HT-29 (cell line): ENCODE results near the gene EIF2B4. TPM values are rescaled to one million over a fixed set of nuclear protein-coding genes. Genes with fewer than 3 reads are reported as not detected.
A peak's percentile ranks its signal among the peaks of the same experiment; 100 is the strongest.
"Not testable (repeated sequence)": the region's sequence is repeated elsewhere in the genome, so short reads cannot be mapped to it uniquely, and the experiment has no call there.

Experiments
- DNase-seq: peaks from one replicate; pipeline ENCODE4 v3.0.0-alpha.2; 2015; ENCODE audit warnings: low spot score
- total RNA-seq: library from RNA; depleted of rRNA; stranded (reverse); fragments of >200 nt; shearing (Covaris generic); gene quantifications from 2 replicates; pipeline ENCODE4 v1.2.3, GENCODE V29; 2014

Gene EIF2B4
- total RNA-seq, 1 experiment from 2014 or later = 31.9 TPM

DNA sequence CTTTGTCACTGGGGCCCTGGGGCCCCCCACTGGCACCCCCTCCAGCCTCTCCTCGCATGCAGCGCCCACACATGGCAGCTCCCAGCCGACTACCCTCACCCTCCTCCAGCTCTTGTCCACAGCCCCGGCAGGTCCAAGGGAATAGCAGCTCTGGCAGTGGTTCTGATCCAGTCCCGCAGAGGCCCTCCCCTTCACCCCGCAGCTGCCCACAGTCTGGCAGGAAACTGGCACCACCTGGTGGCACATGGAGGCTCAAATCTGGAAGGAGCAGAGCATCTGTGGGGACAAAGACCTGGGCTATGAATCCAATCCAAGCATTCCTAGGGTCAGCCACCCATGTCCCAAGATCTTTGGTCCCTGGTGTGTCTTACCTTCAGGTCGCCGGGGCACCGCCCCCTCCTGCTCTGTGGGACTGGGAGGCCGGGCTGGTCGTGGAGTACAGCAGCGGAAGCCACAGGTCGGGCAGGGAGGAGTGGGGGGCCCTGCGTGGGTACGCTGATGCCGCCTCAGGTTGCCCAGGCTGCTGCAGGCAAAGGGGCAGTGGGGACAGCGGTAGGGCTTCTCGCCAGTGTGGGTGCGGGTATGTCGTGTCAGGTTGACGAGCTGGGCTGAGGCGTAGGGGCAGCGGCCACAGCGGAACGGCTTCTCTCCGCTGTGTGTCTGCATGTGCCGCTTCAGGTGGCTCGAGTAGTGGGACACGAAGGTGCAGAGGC, 8.1 kb upstream of the EIF2B4 start:
- peak; percentile 31 for DNase-seq

DNA sequence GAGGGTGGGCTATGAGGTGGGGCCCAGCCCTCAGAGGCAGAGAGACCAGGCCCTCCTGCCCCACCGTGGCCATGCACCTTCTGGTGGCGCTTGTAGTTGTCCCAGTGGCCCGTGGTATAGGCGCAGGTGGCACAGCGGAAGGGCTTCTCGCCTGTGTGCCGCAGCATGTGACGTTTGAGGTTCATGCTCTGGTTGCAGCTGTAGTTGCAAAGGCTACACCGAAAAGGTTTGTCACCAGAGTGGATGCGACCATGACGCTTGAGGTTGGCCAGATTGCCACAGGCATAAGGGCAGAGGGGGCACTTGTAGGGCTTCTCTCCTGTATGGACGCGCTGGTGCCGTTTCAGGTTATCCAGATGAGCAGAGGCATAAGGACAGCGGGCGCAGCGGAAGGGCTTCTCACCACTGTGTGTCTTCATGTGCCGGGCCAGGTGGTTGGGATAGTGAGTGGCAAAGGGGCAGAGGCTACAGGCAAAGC, 7.5 kb upstream of the EIF2B4 start:
- no peak for DNase-seq

DNA sequence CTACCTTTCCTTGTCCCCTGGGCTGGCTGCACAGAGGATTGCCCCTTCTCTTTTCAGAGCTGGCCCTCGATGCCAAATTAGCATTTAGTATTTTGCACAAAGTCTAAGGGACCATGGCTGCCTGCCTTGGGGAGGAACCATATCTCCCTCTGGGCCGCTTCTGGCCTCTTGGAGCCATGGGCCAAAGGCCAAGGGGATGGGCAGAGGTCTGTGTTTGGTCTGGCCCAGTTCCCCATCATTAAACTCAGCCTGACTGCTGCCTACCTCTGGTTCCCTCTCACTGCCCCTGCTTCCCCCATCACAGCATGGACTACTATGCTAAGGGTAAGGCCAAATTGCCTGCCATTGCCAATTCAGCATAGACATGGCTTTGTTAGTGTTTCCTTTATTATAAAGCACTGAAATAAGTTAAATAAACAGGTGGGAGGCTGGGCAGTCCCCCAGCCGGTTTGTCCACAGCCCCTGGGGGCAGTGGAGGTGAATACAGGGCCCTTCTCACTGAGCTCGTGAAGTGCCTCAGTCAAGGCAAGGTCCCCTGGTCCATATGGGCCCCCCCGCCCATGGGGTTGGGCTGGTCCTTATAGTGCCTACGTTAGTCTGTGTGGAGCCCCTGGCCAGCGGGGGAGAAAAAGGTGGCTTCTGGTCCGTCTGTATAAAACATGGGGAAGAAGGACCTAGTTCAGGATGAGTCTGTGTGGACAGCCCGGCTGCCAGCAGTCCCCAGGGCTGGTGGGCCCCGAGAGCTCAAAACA, 6.9 kb upstream of the EIF2B4 start:
- DNase-seq = no peak

DNA sequence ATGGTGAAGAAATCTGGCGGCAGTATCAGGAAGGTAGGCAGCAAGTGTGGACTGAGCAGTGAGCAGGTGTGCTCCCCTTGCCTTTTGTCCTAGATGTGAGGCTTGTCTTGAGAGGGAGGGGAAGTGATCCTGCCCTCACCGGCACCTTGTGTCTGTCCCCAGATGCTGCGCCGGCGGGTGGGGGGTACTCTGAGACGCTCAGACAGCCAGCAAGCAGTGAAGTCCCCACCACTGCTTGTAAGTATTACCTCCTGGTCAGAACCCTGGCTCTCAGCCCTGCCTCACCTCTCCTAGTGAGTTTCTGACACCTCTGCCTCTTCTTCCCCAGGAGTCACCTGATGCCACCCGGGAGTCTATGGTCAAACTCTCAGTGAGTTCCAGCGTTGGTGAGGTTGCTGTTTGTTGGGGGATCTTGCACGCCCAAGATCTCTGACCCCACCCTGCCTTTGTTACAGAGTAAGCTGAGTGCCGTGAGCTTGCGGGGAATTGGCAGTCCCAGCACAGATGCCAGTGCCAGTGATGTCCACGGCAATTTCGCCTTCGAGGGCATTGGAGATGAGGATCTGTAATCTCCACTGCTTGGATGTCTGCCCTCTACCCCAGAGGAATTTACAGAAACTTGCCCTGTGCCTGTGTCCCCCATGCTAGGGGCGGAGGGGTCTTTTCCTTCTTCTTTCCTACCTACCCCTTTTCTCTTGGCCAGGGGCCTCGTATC, 6.2 kb upstream of the EIF2B4 start:
- DNase-seq = no peak

DNA sequence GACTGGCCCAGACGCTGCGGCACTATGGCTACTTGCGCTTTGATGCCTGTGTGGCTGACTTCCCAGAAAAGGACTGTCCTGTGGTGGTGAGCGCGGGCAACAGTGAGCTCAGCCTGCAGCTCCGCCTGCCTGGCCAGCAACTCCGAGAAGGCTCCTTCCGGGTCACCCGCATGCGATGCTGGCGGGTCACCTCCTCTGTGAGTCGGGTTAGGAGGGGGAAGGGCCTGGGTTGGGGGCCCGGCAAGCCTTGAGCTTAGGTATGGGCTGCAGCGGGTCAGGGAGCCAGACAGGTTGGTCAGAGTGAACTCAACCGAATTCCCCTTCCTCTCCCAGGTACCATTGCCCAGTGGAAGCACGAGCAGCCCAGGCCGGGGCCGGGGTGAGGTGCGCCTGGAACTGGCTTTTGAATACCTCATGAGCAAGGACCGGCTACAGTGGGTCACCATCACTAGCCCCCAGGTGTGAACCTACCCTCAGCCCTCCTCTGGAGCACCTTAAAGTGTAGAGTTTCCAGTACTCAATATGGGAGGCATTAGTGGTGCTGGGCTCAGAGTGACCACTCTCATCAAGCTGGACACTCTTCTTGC, 5.5 kb upstream of the EIF2B4 start:
- DNase-seq = no peak

DNA sequence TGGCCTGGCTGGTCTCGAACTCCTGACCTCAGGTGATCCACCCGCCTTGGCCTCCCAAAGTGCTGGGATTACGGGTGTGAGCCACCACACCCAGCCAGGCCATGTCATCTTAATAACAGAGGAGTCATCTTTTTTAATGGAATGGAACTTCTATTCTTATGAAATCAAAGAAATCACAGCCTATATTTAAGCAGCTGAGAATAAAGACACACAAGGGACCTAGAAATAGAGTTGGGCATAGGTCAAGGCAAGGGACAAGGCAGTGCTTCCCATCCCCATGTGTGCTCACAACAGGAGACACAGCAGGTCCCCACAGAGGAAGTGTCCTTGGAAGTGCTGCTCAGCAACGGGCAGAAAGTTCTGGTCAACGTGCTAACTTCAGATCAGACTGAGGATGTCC, 3.4 kb upstream of the EIF2B4 start:
- no peak for DNase-seq

DNA sequence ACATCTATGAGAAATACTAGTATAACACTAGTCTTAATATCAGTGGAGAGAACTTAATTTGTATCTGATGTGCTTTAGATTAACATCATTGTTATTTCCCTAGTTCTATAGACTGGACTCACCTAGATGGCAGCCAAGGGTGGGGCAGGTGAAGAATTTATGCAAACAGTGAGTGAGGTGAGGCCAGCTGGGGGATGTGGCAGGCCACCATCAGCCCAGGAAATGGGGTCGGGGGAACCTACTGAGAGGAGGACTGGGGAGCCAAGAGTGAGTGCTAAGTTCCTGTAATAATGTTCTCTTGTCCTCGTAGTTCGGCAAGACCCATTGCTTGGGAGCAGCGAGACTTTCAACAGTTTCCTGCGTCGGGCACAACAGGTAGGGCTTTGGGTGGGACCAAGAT, 2.8 kb upstream of the EIF2B4 start:
- DNase-seq = no peak

- DNase-seq = peak; percentile 56
Measured at GRCh38 chr2:27370816-27371620, 880 bp upstream of the EIF2B4 start.

DNA sequence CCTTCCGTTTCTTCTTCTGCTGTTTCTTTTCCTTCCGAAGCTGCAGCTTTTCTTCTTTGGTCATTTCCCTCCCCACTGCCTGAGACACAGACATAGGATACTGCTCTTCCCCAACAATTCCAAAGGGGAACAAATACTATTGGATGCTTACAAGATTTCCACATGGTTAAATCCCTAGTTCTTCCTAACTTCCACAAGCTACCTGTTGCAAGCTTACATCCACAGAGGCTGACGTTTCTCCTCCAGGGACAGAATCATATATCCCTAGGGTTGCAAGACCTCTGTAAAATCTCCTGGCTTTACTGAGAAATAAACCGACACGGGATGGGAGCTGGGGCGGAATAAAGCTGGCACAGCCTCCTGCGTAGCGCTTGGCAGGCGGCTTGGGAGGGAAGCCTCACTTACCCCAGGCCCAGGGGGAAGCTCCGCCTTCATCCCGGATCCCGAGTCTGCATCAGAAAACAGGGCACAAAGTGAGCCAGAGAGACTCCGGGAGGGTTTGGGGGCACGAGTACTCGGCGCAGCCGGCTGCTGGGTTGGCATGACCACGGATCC, 590 bp downstream of the EIF2B4 start:
- no peak for DNase-seq

DNA sequence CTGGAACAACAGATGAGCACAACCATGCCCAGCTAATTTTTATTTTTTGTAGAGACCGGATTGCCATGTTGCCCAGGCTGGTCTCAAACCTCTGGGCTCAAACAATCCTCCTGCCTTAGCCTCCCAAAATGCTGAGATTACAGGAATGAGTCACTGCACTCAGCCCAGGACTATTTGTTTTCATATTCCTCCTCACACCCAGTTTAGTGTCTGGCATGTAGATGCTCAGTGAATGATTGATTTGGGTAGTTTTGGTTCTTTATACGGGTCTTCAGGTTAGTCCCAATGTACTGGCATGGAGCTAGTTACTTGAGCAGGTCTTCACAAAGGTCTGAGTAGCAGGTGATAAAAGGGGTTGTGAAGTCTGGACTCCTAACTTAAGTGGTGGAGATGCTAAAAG, 6.2 kb downstream of the EIF2B4 start:
- no peak for DNase-seq

DNA sequence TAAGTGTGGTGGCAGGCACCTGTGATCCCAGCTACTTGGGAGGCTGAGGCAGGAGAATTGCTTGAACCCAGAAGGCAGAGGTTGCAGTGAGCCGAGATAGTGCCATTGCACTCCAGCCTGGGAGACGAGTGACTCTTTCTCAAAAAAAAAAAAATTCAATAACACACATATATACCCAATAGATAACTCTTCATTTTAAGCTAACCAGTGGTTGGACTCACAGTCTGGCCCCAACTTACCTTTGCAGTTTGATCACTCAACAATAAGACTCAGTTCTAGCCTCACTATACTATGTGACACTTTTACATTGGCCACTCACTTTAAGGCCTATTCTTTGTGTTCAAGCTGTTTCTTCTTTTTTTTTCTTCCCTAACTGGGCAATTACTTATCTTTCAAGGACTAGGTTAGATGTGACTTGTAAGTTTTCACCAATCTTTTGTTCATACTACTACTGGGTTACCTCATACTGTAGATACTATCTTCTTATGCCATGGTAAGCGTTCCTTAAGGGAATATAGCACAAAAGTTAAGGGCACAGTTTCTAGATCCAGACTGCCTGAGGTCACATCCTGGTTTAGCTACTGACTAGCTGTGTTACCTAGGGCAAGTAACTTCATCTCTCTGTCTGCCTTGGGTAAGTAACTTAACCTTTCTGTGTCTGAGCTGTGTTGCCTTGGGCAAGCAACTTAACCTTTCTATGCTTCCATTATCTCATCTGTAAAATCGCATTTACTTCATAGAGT, 7.3 kb downstream of the EIF2B4 start:
- no peak for DNase-seq

- peak; percentile 99 for DNase-seq
Measured at GRCh38 chr2:27356382-27357181, 13.6 kb downstream of the EIF2B4 start, which contains the start of gene GTF3C2. Gene GTF3C2, minus strand, starts transcription at chr2:27356764. Its CDS starts 13,210 bp downstream, at chr2:27343554.

GRCh38 chr2:27356056-27356381, 14.1 kb downstream of the EIF2B4 start:
- no peak for DNase-seq

DNA sequence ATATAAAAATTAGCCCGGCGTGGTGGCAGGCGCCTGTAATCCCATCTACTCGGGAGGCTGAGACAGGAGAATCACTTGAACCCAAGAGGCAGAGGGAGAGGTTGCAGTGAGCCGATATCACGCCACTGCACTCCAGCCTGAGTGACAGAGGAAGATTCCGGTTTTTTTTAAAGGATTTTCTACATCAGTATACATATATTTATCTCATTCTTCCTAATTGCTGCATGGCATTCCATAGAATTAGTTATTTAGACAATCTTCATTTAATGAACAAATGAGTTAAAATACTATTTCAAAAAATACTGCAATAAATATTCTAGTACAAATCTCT, 15.6 kb downstream of the EIF2B4 start:
- DNase-seq = no peak

GRCh38 chr2:27353762-27354596, 16.2 kb downstream of the EIF2B4 start:
- DNase-seq = peak; percentile 25

- not testable (repeated sequence) for DNase-seq
Measured at GRCh38 chr2:27353386-27353761, 16.8 kb downstream of the EIF2B4 start.

DNA sequence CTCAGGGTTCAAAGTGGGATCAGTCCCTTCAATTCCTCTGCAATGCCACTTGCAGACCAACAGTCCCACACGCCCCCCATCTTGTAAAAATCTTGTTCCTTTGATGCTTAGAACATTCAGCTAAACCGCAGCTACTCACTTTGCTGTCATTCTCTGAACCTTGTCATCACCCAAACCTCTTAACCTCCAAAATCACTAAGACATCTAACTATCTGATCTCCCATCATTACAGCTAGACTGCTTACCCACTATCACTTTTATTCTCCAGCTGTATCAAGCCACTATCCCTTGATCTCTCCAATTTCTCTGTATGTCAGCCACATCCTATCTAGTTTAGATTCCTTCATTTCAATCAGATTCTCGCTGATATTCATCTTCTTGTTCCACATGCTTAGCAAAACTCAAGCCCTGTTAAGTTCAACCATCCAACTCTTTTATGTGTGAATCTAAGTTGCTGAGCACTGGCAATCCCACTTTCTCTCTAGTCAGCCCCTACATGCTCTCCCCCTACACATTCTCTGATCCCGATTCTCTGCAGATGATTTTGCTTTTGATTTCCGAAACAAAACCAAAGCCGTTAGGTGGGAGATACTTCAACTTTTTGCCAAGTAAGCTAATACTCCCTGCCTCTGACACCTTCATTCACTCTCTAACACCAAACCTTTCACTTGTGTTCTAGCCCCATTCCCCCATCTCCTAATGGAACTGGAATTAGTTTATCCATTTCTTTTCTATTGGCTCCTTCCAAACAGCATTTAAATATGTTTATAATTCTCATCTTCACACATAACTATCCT, 18.1 kb downstream of the EIF2B4 start:
- no peak for DNase-seq
